Adrenal gland (tissue), 12 donors: Measurements from ENCODE around the gene SNAPIN. TPM values are rescaled to one million over a fixed set of nuclear protein-coding genes. Genes with fewer than 3 reads are reported as not detected.

Experiments used
- DNase-seq, 7 donors: peaks; one replicate each; pipeline ENCODE4 v3.0.0-alpha.2; 2019 to 2020
- H3K27ac ChIP-seq, 5 donors: fragments of 200-600 bp; sonication (generic) in 4 of 5; 1 replicate in 3 of 5; 2 replicates in 2 of 5; pipeline versions ENCODE4 v1.5.1 to v1.8.0; 2016 to 2020; ENCODE audit warnings: mild to moderate bottlenecking in 1 of 5
- H3K27me3 ChIP-seq: fragments of 200-600 bp; 2 replicates; pipeline ENCODE4 v1.8.0; 2021
- H3K36me3 ChIP-seq, 2 donors: fragments of 200-600 bp; replicated peaks in 1 of 2; 1 replicate in 1 of 2; 2 replicates in 1 of 2; pipeline versions ENCODE4 v1.5.1 to v1.8.0; 2018 to 2022
- H3K4me1 ChIP-seq, 2 donors: fragments of 200-600 bp; replicated peaks in 1 of 2; 1 replicate in 1 of 2; 2 replicates in 1 of 2; pipeline versions ENCODE4 v1.5.1 to v1.8.0; 2018 to 2021
- H3K4me3 ChIP-seq, 4 donors: fragments of 200-600 bp; sonication (generic) in 3 of 4; one replicate each; pipeline ENCODE4 v1.5.1; 2016 to 2018
- H3K9me3 ChIP-seq, 3 donors: fragments of 200-600 bp; sonication (generic) in 1 of 3; replicated peaks in 1 of 3; 1 replicate in 2 of 3; 2 replicates in 1 of 3; pipeline versions ENCODE4 v1.5.1 to v1.8.0; 2016 to 2021
- POLR2A ChIP-seq, 2 donors: fragments of 450-650 bp; IDR thresholded peaks; one replicate each; pipeline ENCODE4 v1.6.1; 2017; ENCODE audit warnings: antibody characterized with exemption in 2 of 2, mild to moderate bottlenecking in 2 of 2, moderate library complexity in 1 of 2
- WGBS, 4 donors: extraction: QIAGEN DNeasy Blood & Tissue Kit in 2 of 4; methylation state at CpG; one replicate each; pipeline versions ENCODE4 v1.1.5 to v1.1.7; 2013 to 2017; 5-methylcytosine and 5-hydroxymethylcytosine counted together
- intact Hi-C, 2 donors: fragments of 100-400 bp; cut with DNase I; formaldehyde crosslinking; loops; one replicate each; pipeline versions ENCODE4 v1.14.1 to v1.15.0; 2022 to 2023
- polyA plus RNA-seq, 3 donors: library from polyadenylated mRNA; stranded (reverse); fragments of 200-250 nt in 2 of 3; fragments of 350-450 nt in 1 of 3; fragmentation: Illumina TruSeq in 1 of 3; extraction: RNeasy Lipid Tissue Mini Kit (QIAGEN cat#74804) in 1 of 3; gene quantifications; one replicate each; pipeline ENCODE4 v1.2.3, GENCODE V29; 2013 to 2014
- total RNA-seq, 9 donors: library from RNA; depleted of rRNA in 4 of 9; stranded (reverse); fragments of >200 nt in 4 of 9; fragments of 120-200 nt in 1 of 9; fragmentation: NEBNext Ultra II Directional in 1 of 9; extraction: Animal tissue kit (Norgen Biotek cat#: 25700) in 1 of 9; gene quantifications; one replicate each; pipeline versions ENCODE4 v1.1.0 to v1.2.4, GENCODE V29; 2013 to 2023
- TF ChIP-seq, protein P1 (sequence below), 6 experiments: fragments of 450-650 bp in 4 of 6; fragments of 200-600 bp in 2 of 6; sonication (generic) in 1 of 6; IDR thresholded peaks; 1 replicate in 5 of 6; 2 replicates in 1 of 6; pipeline versions ENCODE4 v1.5.1 to v1.8.0; 2016 to 2021; ENCODE audit warnings: antibody characterized with exemption in 6 of 6, mild to moderate bottlenecking in 2 of 6, moderate library complexity in 1 of 6
- donor health status: healthy with polysubstance abuse.
- donor health status: Bipolar disorder and iron deficiency.
- donor health status: DM: yes; HTN: yes; CAD: no.
- donor health status: DM: no; HTN: no; CAD: no.
- donor health status: DM: no; HTN: no; CAD: no.
- donor health status: DM: yes; HTN: yes; CAD: no.

SNAPIN gene
- total and polyA plus RNA-seq, 12 donors = 37.7 to 176 (median 70.1) TPM

DNA sequence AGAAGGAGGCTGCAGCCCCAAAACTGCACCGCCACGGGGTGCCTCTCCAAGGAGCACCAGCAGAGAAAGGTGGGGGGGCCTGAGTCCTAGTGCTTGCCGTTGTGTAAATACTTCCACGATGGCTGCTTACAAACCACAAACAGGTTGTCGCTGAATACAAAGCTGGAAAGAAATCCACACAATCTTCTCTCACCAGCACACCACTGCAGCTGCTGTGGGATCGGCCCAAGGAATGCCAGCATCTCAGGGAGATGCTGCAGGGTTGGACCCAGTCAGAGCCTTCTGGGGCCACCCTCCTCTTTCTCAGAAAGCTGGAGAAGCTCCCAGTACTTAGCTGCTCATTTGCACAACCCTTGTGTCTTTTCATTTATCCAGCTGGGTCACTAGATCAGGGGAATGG is 39.3 kb upstream of the SNAPIN start:
- intact Hi-C loops = loop anchor here in 1 of 2 donors (5.0 kb wide), 1 partner anchor 47 kb away; no protein-coding TSS in a partner anchor
- H3K27ac ChIP-seq = no peak overlapping the region
- DNase-seq = no peak
- no peaks in the 10 kb centered on the region for H3K9me3 ChIP-seq
- H3K4me3 ChIP-seq = no peak overlapping the region
- 96 to 98% (median 97%) methylated on average over 6 of the region's 6 CpGs for WGBS, 4 donors
- peaks cover 0 to 4% of the 10 kb centered on the region in 2 donors for H3K36me3 ChIP-seq
- no peaks in the 10 kb centered on the region for H3K4me1 ChIP-seq
- H3K27me3 ChIP-seq = no peaks in the 10 kb centered on the region
- no peak for TF ChIP-seq POLR2A (IDR thresholded peaks at IDR 0.05)
- TF ChIP-seq, protein P1, sequence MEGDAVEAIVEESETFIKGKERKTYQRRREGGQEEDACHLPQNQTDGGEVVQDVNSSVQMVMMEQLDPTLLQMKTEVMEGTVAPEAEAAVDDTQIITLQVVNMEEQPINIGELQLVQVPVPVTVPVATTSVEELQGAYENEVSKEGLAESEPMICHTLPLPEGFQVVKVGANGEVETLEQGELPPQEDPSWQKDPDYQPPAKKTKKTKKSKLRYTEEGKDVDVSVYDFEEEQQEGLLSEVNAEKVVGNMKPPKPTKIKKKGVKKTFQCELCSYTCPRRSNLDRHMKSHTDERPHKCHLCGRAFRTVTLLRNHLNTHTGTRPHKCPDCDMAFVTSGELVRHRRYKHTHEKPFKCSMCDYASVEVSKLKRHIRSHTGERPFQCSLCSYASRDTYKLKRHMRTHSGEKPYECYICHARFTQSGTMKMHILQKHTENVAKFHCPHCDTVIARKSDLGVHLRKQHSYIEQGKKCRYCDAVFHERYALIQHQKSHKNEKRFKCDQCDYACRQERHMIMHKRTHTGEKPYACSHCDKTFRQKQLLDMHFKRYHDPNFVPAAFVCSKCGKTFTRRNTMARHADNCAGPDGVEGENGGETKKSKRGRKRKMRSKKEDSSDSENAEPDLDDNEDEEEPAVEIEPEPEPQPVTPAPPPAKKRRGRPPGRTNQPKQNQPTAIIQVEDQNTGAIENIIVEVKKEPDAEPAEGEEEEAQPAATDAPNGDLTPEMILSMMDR (IDR thresholded peaks at IDR 0.05) = no peak

DNA sequence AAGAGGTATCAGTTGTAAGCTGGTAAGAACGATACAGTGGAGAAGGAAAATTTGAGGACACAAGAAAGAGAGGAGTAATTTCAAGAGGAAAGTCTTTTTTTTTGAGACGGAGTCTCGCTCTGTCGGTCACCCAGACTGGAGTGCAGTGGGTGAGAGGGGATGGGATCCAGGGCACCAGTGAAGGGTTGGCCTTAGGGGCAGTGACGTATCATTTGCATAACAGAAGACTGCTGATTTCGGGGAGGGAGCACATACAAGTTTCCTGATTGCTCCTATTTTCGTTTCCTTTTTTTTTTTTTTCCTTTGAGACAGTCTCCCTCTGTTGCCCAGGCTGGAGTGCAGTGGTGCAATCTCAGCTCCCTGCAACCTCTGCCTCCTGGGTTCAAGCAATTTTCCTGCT is 35.4 kb upstream of the SNAPIN start:
- intact Hi-C loops = no loop called here
- Histone ChIP-seq H3K9me3 (no peaks in the 10 kb centered on the region), H3K36me3 (peaks cover 0 to 4% of the 10 kb centered on the region in 2 donors), H3K27me3 (no peaks in the 10 kb centered on the region), H3K4me3 (no peak overlapping the region), H3K4me1 (peaks cover 11 to 24% of the 10 kb centered on the region in 2 donors), H3K27ac (no peak overlapping the region)
- TF ChIP-seq, protein P1 (IDR thresholded peaks at IDR 0.05) = no peak
- no peak for TF ChIP-seq POLR2A (IDR thresholded peaks at IDR 0.05)
- DNase-seq = no peak
- 72 to 80% (median 77%) methylated on average over 7 of the region's 7 CpGs for WGBS, 4 donors

DNA sequence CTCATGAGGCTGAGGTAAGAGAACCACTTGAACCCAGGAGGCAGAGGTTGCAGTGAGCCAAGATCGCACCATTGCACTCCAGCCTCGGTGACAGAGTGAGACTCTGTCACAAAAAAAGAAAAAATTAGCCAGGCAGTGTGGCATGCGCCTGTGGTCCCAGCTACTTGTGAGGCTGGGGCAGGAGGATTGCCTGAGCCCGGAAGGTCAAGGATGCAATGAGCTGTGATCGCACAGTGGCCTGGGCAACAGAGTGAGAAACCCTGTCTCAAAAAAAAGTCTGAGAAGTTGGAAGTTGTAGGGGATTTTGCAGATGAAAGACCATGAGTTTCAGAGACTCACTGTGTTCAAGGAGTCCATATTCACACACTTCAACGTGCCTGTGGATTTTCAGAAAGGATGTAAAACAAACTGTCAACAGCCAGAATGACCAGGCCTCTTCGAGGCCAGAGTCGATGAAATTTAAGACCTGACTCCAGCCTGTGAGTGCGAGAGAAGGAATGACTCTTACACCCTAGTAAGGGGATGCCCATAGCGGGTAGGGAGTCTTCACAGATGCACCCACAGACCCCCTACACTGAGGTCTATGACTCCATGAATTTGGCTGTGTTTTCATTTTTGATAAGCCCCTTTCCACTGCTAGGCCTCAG is 33.4 kb upstream of the SNAPIN start:
- DNase-seq = no peak
- intact Hi-C loops = no loop called here
- H3K9me3 ChIP-seq = no peaks in the 10 kb centered on the region
- no peaks in the 10 kb centered on the region for H3K27me3 ChIP-seq
- 91 to 94% (median 91%) methylated on average over 10 of the region's 10 CpGs for WGBS, 4 donors
- H3K27ac ChIP-seq = no peak overlapping the region
- H3K4me3 ChIP-seq = no peak overlapping the region
- no peaks in the 10 kb centered on the region for H3K36me3 ChIP-seq
- peaks cover 11 to 24% of the 10 kb centered on the region in 2 donors for H3K4me1 ChIP-seq
- TF ChIP-seq, protein P1 (IDR thresholded peaks at IDR 0.05) = no peak
- TF ChIP-seq POLR2A (IDR thresholded peaks at IDR 0.05) = no peak

DNA sequence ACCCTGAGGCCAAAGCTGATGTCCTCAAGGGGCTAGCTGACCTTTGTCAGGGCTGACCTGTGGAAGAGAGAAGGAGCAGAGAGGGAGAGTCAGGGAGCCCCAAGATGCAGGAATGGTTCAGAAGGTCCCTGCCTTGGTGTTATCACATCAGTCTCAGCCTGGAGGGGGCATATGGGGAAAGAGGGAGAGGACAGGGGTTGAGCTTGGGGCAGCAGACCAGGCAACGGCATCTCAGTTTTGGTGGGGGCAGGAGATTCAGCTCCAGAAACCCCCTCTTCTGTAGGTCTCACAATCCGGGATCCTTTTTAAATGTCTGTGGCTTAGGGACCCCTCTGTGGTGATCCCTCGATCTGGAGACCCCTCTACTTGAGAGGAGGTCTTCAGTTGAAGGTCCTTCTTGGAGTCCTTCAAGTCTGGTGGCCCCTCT is 32.0 kb upstream of the SNAPIN start:
- H3K4me1 ChIP-seq = peaks cover 11 to 24% of the 10 kb centered on the region in 2 donors
- DNase-seq = no peak
- peak overlapping the region in 3 of 5 donors; percentile 61 to 91 (median 82) for H3K27ac ChIP-seq
- TF ChIP-seq, protein P1 (IDR thresholded peaks at IDR 0.05) = no peak
- TF ChIP-seq POLR2A (IDR thresholded peaks at IDR 0.05) = no peak
- no peaks in the 10 kb centered on the region for H3K9me3 ChIP-seq
- H3K4me3 ChIP-seq = peak overlapping the region in 2 of 4 donors; percentile 30 to 41
- no peaks in the 10 kb centered on the region for H3K36me3 ChIP-seq
- H3K27me3 ChIP-seq = no peaks in the 10 kb centered on the region
- intact Hi-C loops = no loop called here
- WGBS, 4 donors = 20 to 80% (median 66%) methylated on average over 1 to 3 of the region's 3 CpGs
